HepG2 (cell line): ENCODE measurements around the gene HOXA6. TPM values are rescaled to one million over a fixed set of nuclear protein-coding genes. Genes with fewer than 3 reads are reported as not detected.

Source experiments
- FOSL1 ChIP-seq: sonication (generic); formaldehyde crosslinking; IDR thresholded peaks from 2 replicates; pipeline ENCODE4 v1.9.0; 2021; ENCODE audit warnings: missing genetic modification reagents, borderline replicate concordance
- FOXP1 ChIP-seq, 2 experiments: fragments of 450-650 bp in 1 of 2; IDR thresholded peaks; 2 replicates each; pipeline ENCODE4 v1.6.1; 2017 to 2018; ENCODE audit warnings: antibody characterized with exemption in 1 of 2
- GATAD1 ChIP-seq: IDR thresholded peaks from 2 replicates; pipeline ENCODE4 v1.6.1; 2016; ENCODE audit warnings: missing genetic modification reagents, missing compliant biosample characterization
- HOXD1 ChIP-seq: sonication (generic); formaldehyde crosslinking; IDR thresholded peaks from 2 replicates; pipeline ENCODE4 v1.5.0; 2020; ENCODE audit warnings: missing genetic modification reagents
- KLF16 ChIP-seq, 2 experiments: sonication (generic) in 1 of 2; formaldehyde crosslinking in 1 of 2; IDR thresholded peaks; 2 replicates each; pipeline versions ENCODE4 v1.6.1 to v1.8.0; 2016 to 2023; ENCODE audit warnings: missing genetic modification reagents in 2 of 2, missing compliant biosample characterization in 1 of 2
- NFYB ChIP-seq: sonication (generic); formaldehyde crosslinking; IDR thresholded peaks from 2 replicates; pipeline ENCODE4 v1.4.0; 2020; ENCODE audit warnings: missing genetic modification reagents
- PRPF4 ChIP-seq: fragments of 200-400 bp; formaldehyde crosslinking; IDR thresholded peaks from 2 replicates; pipeline ENCODE4 v1.6.1; 2016; ENCODE audit warnings: low read length, low read depth; ENCODE audit not compliant: poor library complexity, severe bottlenecking
- SIN3A ChIP-seq: IDR thresholded peaks from 2 replicates; pipeline ENCODE4 v1.6.1; 2011; ENCODE audit warnings: low read depth, mild to moderate bottlenecking, control low read depth, low read length, borderline replicate concordance
- TEAD2 ChIP-seq: sonication (generic); formaldehyde crosslinking; IDR thresholded peaks from 2 replicates; pipeline ENCODE4 v1.9.0; 2021; ENCODE audit warnings: missing genetic modification reagents
- ZC3H13 ChIP-seq: sonication (generic); formaldehyde crosslinking; IDR thresholded peaks from 2 replicates; pipeline ENCODE4 v1.8.1; 2023; ENCODE audit warnings: mild to moderate bottlenecking, missing genetic modification reagents, moderate library complexity
- ZFX ChIP-seq: sonication (generic); formaldehyde crosslinking; IDR thresholded peaks from 2 replicates; pipeline ENCODE4 v1.4.0; 2020; ENCODE audit warnings: mild to moderate bottlenecking, low read depth, missing genetic modification reagents, moderate library complexity
- ZFY ChIP-seq: sonication (generic); formaldehyde crosslinking; IDR thresholded peaks from 2 replicates; pipeline ENCODE4 v1.4.0; 2020; ENCODE audit warnings: missing genetic modification reagents
- ZNF253 ChIP-seq: sonication (generic); formaldehyde crosslinking; IDR thresholded peaks from 2 replicates; pipeline ENCODE4 v1.8.0; 2022; ENCODE audit warnings: mild to moderate bottlenecking, missing genetic modification reagents, borderline replicate concordance
- ZNF337 ChIP-seq: sonication (generic); formaldehyde crosslinking; IDR thresholded peaks from 2 replicates; pipeline ENCODE4 v1.5.1; 2020; ENCODE audit warnings: missing genetic modification reagents, low read depth, mild to moderate bottlenecking, borderline replicate concordance
- polyA plus RNA-seq, 8 experiments: library from polyadenylated mRNA; depleted of rRNA in 3 of 8; stranded (reverse) in 7 of 8; unstranded in 1 of 8; fragments of >200 nt; fragmentation: Illumina TruSeq in 4 of 8; extraction: Trizol in 4 of 8; gene quantifications; 2 replicates each; pipeline versions ENCODE4 v1.2.1 to v1.2.3, GENCODE V29; 2011 to 2016; ENCODE audit warnings: low read depth in 4 of 8, missing spikeins in 1 of 8, mixed read lengths in 1 of 8; ENCODE audit not compliant: insufficient read depth in 1 of 8
- total RNA-seq, 5 experiments: library from RNA; depleted of rRNA; stranded (reverse); fragments of >200 nt; fragmentation: Illumina TruSeq; extraction: Trizol; gene quantifications; 2 replicates each; pipeline ENCODE4 v1.2.3, GENCODE V29; 2016; ENCODE audit warnings: low read depth in 1 of 5
- TF ChIP-seq, protein P1 (sequence below): sonication (generic); formaldehyde crosslinking; IDR thresholded peaks from 2 replicates; pipeline ENCODE4 v1.9.0; 2021; ENCODE audit warnings: missing genetic modification reagents, borderline replicate concordance
- TF ChIP-seq, protein P2 (sequence below): sonication (generic); formaldehyde crosslinking; conservative IDR thresholded peaks from 2 replicates; pipeline ENCODE4 v1.4.0; 2020; ENCODE audit warnings: missing genetic modification reagents
- TF ChIP-seq, protein P3 (sequence below): sonication (generic); formaldehyde crosslinking; IDR thresholded peaks from 2 replicates; pipeline ENCODE4 v1.4.0; 2020; ENCODE audit warnings: missing genetic modification reagents
- TF ChIP-seq, protein P4 (sequence below): sonication (generic); formaldehyde crosslinking; IDR thresholded peaks from 2 replicates; pipeline ENCODE4 v1.4.0; 2020; ENCODE audit warnings: mild to moderate bottlenecking, missing genetic modification reagents
- TF ChIP-seq, protein P5 (sequence below): sonication (generic); formaldehyde crosslinking; conservative IDR thresholded peaks from 2 replicates; pipeline ENCODE4 v1.4.0; 2020; ENCODE audit warnings: missing genetic modification reagents

HOXA6 gene
- total and polyA plus RNA-seq, 2 of the 13 experiments (the other 11 are each of a cell fraction or from before 2014, with no cell fraction given) = 1.3 to 1.5 TPM

DNA sequence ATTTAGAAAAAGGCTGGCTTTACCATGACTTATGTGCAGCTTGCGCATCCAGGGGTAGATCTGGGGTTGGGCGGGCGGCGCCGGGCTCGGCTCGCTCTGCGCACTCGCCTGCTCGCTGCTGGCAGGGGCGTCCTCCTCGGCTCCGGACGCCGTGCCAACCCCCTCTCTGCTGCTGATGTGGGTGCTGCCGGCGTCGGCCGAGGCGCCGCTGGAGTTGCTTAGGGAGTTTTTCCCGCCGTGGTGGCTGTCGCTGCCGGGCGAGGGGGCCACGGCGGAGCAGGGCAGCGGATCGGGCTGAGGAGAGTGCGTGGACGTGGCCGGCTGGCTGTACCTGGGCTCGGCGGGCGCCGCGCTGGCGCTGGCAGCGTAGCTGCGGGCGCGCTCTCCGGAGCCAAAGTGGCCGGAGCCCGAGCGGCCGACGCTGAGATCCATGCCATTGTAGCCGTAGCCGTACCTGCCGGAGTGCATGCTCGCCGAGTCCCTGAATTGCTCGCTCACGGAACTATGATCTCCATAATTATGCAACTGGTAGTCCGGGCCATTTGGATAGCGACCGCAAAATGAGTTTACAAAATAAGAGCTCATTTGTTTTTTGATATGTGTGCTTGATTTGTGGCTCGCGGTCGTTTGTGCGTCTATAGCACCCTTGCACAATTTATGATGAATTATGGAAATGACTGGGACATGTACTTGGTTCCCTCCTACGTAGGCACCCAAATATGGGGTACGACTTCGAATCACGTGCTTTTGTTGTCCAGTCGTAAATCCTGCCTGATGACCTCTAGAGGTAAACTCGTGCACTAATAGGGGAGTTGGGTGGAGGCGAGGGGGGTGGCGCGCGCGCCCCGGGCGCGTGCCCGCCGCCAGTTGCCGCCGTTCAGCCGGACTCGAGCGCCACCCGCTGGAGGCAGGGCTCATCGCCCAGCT, 4.3 kb downstream of the HOXA6 start, which contains the start of gene HOXA5 (continued):
- TF ChIP-seq, protein P1, sequence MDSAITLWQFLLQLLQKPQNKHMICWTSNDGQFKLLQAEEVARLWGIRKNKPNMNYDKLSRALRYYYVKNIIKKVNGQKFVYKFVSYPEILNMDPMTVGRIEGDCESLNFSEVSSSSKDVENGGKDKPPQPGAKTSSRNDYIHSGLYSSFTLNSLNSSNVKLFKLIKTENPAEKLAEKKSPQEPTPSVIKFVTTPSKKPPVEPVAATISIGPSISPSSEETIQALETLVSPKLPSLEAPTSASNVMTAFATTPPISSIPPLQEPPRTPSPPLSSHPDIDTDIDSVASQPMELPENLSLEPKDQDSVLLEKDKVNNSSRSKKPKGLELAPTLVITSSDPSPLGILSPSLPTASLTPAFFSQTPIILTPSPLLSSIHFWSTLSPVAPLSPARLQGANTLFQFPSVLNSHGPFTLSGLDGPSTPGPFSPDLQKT (CRISPR knock-in tag) = no peak
- TF ChIP-seq GATAD1 (CRISPR knock-in tag) (no peak), NFYB (peak; percentile 39; the same call in 1 of the 2 replicates), PRPF4 (no peak), SIN3A (no peak; the same call in 1 of the 2 replicates), ZNF253 (CRISPR knock-in tag) (no peak), FOSL1 (CRISPR knock-in tag) (no peak), ZFY (CRISPR knock-in tag) (peak; percentile 19; the same call in 1 of the 2 replicates), ZNF337 (CRISPR knock-in tag) (no peak), TEAD2 (no peak), HOXD1 (CRISPR knock-in tag) (no peak), ZFX (CRISPR knock-in tag) (no peak; the same call in 1 of the 2 replicates), FOXP1 (IDR thresholded peaks at IDR 0.05) (no peak), FOXP1 (CRISPR knock-in tag; IDR thresholded peaks at IDR 0.05) (no peak), KLF16 (CRISPR knock-in tag; IDR thresholded peaks at IDR 0.05) (no peak), ZC3H13 (CRISPR knock-in tag) (peak; percentile 63)
- TF ChIP-seq, protein P2, sequence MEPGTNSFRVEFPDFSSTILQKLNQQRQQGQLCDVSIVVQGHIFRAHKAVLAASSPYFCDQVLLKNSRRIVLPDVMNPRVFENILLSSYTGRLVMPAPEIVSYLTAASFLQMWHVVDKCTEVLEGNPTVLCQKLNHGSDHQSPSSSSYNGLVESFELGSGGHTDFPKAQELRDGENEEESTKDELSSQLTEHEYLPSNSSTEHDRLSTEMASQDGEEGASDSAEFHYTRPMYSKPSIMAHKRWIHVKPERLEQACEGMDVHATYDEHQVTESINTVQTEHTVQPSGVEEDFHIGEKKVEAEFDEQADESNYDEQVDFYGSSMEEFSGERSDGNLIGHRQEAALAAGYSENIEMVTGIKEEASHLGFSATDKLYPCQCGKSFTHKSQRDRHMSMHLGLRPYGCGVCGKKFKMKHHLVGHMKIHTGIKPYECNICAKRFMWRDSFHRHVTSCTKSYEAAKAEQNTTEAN (CRISPR knock-in tag) = no peak
- TF ChIP-seq, protein P3, sequence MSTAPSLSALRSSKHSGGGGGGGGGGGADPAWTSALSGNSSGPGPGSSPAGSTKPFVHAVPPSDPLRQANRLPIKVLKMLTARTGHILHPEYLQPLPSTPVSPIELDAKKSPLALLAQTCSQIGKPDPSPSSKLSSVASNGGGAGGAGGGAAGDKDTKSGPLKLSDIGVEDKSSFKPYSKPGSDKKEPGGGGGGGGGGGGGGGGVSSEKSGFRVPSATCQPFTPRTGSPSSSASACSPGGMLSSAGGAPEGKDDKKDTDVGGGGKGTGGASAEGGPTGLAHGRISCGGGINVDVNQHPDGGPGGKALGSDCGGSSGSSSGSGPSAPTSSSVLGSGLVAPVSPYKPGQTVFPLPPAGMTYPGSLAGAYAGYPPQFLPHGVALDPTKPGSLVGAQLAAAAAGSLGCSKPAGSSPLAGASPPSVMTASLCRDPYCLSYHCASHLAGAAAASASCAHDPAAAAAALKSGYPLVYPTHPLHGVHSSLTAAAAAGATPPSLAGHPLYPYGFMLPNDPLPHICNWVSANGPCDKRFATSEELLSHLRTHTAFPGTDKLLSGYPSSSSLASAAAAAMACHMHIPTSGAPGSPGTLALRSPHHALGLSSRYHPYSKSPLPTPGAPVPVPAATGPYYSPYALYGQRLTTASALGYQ (CRISPR knock-in tag) = no peak
- TF ChIP-seq, protein P4, sequence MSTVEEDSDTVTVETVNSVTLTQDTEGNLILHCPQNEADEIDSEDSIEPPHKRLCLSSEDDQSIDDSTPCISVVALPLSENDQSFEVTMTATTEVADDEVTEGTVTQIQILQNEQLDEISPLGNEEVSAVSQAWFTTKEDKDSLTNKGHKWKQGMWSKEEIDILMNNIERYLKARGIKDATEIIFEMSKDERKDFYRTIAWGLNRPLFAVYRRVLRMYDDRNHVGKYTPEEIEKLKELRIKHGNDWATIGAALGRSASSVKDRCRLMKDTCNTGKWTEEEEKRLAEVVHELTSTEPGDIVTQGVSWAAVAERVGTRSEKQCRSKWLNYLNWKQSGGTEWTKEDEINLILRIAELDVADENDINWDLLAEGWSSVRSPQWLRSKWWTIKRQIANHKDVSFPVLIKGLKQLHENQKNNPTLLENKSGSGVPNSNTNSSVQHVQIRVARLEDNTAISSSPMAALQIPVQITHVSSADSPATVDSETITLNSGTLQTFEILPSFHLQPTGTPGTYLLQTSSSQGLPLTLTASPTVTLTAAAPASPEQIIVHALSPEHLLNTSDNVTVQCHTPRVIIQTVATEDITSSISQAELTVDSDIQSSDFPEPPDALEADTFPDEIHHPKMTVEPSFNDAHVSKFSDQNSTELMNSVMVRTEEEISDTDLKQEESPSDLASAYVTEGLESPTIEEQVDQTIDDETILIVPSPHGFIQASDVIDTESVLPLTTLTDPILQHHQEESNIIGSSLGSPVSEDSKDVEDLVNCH = no peak
- TF ChIP-seq, protein P5, sequence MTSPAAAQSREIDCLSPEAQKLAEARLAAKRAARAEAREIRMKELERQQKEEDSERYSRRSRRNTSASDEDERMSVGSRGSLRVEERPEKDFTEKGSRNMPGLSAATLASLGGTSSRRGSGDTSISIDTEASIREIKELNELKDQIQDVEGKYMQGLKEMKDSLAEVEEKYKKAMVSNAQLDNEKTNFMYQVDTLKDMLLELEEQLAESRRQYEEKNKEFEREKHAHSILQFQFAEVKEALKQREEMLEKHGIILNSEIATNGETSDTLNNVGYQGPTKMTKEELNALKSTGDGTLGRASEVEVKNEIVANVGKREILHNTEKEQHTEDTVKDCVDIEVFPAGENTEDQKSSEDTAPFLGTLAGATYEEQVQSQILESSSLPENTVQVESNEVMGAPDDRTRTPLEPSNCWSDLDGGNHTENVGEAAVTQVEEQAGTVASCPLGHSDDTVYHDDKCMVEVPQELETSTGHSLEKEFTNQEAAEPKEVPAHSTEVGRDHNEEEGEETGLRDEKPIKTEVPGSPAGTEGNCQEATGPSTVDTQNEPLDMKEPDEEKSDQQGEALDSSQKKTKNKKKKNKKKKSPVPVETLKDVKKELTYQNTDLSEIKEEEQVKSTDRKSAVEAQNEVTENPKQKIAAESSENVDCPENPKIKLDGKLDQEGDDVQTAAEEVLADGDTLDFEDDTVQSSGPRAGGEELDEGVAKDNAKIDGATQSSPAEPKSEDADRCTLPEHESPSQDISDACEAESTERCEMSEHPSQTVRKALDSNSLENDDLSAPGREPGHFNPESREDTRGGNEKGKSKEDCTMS (CRISPR knock-in tag) = no peak
